ENCODE measurements around the gene ETV5.

Gene ETV5

GRCh38 chr3:186053954-186054791 is 54.7 kb downstream of the ETV5 start:
- no peak overlapping the region for H3K27ac ChIP-seq (ENCODE audit: low read length)

GRCh38 chr3:186052096-186052840 is 56.6 kb downstream of the ETV5 start:
- Histone ChIP-seq H3K9ac (ENCODE audit: low read length) (no peak overlapping the region), H3K9me3 (ENCODE audit: insufficient read depth, low read length) (no peaks in the 10 kb centered on the region), H3K79me2 (ENCODE audit: low read length) (no peaks in the 10 kb centered on the region), H3K4me2 (ENCODE audit: low read length) (no peak overlapping the region), H3K36me3 (replicated peaks; ENCODE audit: low read depth, low read length) (peaks cover 30% of the 10 kb centered on the region), H3K27ac (ENCODE audit: low read length) (no peak overlapping the region), H3K4me1 (ENCODE audit: low read length) (no peaks in the 10 kb centered on the region), H2AFZ (ENCODE audit: low read depth, low read length) (no peak overlapping the region), H4K20me1 (ENCODE audit: insufficient read depth, low read length) (no peaks in the 10 kb centered on the region; the same call in 1 of the 2 replicates), H3K27me3 (ENCODE audit: low read depth, low read length) (no peaks in the 10 kb centered on the region), H3K4me3 (ENCODE audit: low read length) (no peak overlapping the region)
- TF ChIP-seq EZH2phosphoT487 (IDR thresholded peaks at IDR 0.05; ENCODE audit: low read depth) (no peak), CTCF (IDR thresholded peaks at IDR 0.05; ENCODE audit: low read depth, low read length) (no peak)

More at GRCh38 chr3:186053954-186054791, 54.7 kb downstream of the ETV5 start:
- no peak overlapping the region for H3K4me3 ChIP-seq (ENCODE audit: low read length)
- no peaks in the 10 kb centered on the region for H3K79me2 ChIP-seq (ENCODE audit: low read length)
- no peak overlapping the region for H3K4me2 ChIP-seq (ENCODE audit: low read length)
- no peaks in the 10 kb centered on the region; the same call in 1 of the 2 replicates for H4K20me1 ChIP-seq (ENCODE audit: insufficient read depth, low read length)
- H3K27me3 ChIP-seq (ENCODE audit: low read depth, low read length): no peaks in the 10 kb centered on the region
- peaks cover 27% of the 10 kb centered on the region for H3K36me3 ChIP-seq (replicated peaks; ENCODE audit: low read depth, low read length)
- no peaks in the 10 kb centered on the region for H3K4me1 ChIP-seq (ENCODE audit: low read length)
- H2AFZ ChIP-seq (ENCODE audit: low read depth, low read length): no peak overlapping the region
- H3K9me3 ChIP-seq (ENCODE audit: insufficient read depth, low read length): no peaks in the 10 kb centered on the region
- H3K9ac ChIP-seq (ENCODE audit: low read length): no peak overlapping the region
- TF ChIP-seq EZH2phosphoT487 (IDR thresholded peaks at IDR 0.05; ENCODE audit: low read depth): no peak
- TF ChIP-seq CTCF (IDR thresholded peaks at IDR 0.05; ENCODE audit: low read depth, low read length): no peak

DNA sequence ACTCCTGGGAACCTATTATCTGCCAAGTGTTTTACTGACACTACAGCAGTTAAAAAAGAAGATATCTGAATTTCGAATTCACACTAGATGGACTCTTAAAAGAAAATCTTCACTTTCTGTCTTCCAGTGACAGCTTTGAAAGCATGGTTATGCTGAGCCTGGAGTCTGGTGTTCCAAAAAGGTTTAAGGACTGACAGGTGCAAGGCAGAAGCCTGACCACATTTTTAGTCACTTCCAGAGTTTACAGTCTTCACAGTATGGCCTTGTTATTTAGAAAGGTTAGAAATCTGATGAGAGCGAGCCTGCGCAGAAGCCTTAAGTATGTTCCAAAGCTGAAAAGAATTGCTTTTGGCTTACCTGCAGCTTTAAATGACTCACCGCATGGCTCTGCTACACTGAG is 59.9 kb downstream of the ETV5 start:
- H4K20me1 ChIP-seq (ENCODE audit: insufficient read depth, low read length): no peaks in the 10 kb centered on the region
- H3K9me3 ChIP-seq (ENCODE audit: insufficient read depth, low read length): no peaks in the 10 kb centered on the region
- peaks cover 22% of the 10 kb centered on the region for H3K36me3 ChIP-seq (replicated peaks; ENCODE audit: low read depth, low read length)
- no peak for TF ChIP-seq CTCF (IDR thresholded peaks at IDR 0.05; ENCODE audit: low read depth, low read length)
- TF ChIP-seq EZH2phosphoT487 (IDR thresholded peaks at IDR 0.05; ENCODE audit: low read depth): no peak
- no peak overlapping the region for H3K9ac ChIP-seq (ENCODE audit: low read length)
- no peak overlapping the region for H3K4me3 ChIP-seq (ENCODE audit: low read length)
- no peak overlapping the region for H3K27ac ChIP-seq (ENCODE audit: low read length)
- H3K4me2 ChIP-seq (ENCODE audit: low read length): no peak overlapping the region
- H3K79me2 ChIP-seq (ENCODE audit: low read length): no peaks in the 10 kb centered on the region
- H2AFZ ChIP-seq (ENCODE audit: low read depth, low read length): no peak overlapping the region
- H3K4me1 ChIP-seq (ENCODE audit: low read length): no peaks in the 10 kb centered on the region
- H3K27me3 ChIP-seq (ENCODE audit: low read depth, low read length): no peaks in the 10 kb centered on the region

DNA sequence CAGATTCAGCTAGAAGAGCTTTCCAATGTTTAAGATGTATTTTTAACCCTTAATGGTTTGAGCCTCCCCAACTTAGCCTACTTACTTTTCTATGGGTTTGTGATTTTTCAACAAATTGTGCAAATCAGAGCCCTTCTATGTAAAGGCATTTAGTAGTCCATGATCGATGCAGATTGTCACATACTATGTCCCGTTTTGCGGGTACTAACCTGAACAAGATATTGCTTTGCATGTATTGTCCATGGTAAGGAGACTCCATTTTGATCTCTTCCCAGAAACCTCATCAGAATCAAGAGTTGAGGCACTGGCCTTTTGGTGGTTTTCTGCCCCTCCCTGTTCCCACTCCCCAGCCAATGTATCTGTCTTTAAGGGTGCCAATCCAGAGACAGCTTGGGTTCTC is 60.8 kb downstream of the ETV5 start:
- no peak overlapping the region for H2AFZ ChIP-seq (ENCODE audit: low read depth, low read length)
- H3K79me2 ChIP-seq (ENCODE audit: low read length): no peaks in the 10 kb centered on the region
- H3K9ac ChIP-seq (ENCODE audit: low read length): no peak overlapping the region
- H3K27ac ChIP-seq (ENCODE audit: low read length): no peak overlapping the region
- no peaks in the 10 kb centered on the region for H4K20me1 ChIP-seq (ENCODE audit: insufficient read depth, low read length)
- no peaks in the 10 kb centered on the region for H3K27me3 ChIP-seq (ENCODE audit: low read depth, low read length)
- TF ChIP-seq EZH2phosphoT487 (IDR thresholded peaks at IDR 0.05; ENCODE audit: low read depth) (no peak), CTCF (IDR thresholded peaks at IDR 0.05; ENCODE audit: low read depth, low read length) (no peak)
- peaks cover 22% of the 10 kb centered on the region for H3K36me3 ChIP-seq (replicated peaks; ENCODE audit: low read depth, low read length)
- H3K4me2 ChIP-seq (ENCODE audit: low read length): no peak overlapping the region
- no peaks in the 10 kb centered on the region for H3K4me1 ChIP-seq (ENCODE audit: low read length)
- H3K4me3 ChIP-seq (ENCODE audit: low read length): no peak overlapping the region
- H3K9me3 ChIP-seq (ENCODE audit: insufficient read depth, low read length): no peaks in the 10 kb centered on the region

Data from OCI-LY3 (cell line).